SJCRH30 (cell line): ENCODE results near the gene TRIM65. TPM values are rescaled to one million over a fixed set of nuclear protein-coding genes. Genes with fewer than 3 reads are reported as not detected.
A peak's percentile ranks its signal among the peaks of the same experiment; 100 is the strongest.
"Not testable (repeated sequence)": the region's sequence is repeated elsewhere in the genome, so short reads cannot be mapped to it uniquely, and the experiment has no call there.

Experiments used
- DNase-seq, 2 experiments: peaks; one replicate each; pipeline ENCODE4 v3.0.0-alpha.2; 2015 to 2020
- H3K27ac ChIP-seq: fragments of 250-450 bp; sonication (Bioruptor Pico); 2 replicates; pipeline ENCODE4 v1.5.1; 2020; ENCODE audit warnings: mild to moderate bottlenecking, moderate library complexity
- H3K27me3 ChIP-seq: fragments of 250-450 bp; sonication (Bioruptor Pico); 2 replicates; pipeline ENCODE4 v1.5.1; 2020; ENCODE audit warnings: mild to moderate bottlenecking, moderate library complexity
- H3K36me3 ChIP-seq: fragments of 250-450 bp; sonication (Bioruptor Pico); 2 replicates; pipeline ENCODE4 v1.5.1; 2020; ENCODE audit warnings: mild to moderate bottlenecking, moderate library complexity
- H3K4me1 ChIP-seq: fragments of 250-450 bp; sonication (Bioruptor Pico); 2 replicates; pipeline ENCODE4 v1.5.1; 2020; ENCODE audit warnings: mild to moderate bottlenecking, moderate library complexity
- H3K4me3 ChIP-seq: fragments of 250-450 bp; sonication (Bioruptor Pico); 2 replicates; pipeline ENCODE4 v1.5.1; 2020; ENCODE audit warnings: mild to moderate bottlenecking, moderate library complexity
- H3K9me3 ChIP-seq: fragments of 250-450 bp; sonication (Bioruptor Pico); replicated peaks from 2 replicates; pipeline ENCODE4 v1.5.1; 2020; ENCODE audit warnings: mild to moderate bottlenecking, moderate library complexity
- total RNA-seq: library from RNA; depleted of rRNA; stranded (reverse); fragments of >200 nt; shearing (Covaris generic); gene quantifications from 2 replicates; pipeline ENCODE4 v1.2.3, GENCODE V29; 2014

Gene TRIM65
- total RNA-seq, 1 experiment from 2014 or later, result 7.9 TPM

DNA sequence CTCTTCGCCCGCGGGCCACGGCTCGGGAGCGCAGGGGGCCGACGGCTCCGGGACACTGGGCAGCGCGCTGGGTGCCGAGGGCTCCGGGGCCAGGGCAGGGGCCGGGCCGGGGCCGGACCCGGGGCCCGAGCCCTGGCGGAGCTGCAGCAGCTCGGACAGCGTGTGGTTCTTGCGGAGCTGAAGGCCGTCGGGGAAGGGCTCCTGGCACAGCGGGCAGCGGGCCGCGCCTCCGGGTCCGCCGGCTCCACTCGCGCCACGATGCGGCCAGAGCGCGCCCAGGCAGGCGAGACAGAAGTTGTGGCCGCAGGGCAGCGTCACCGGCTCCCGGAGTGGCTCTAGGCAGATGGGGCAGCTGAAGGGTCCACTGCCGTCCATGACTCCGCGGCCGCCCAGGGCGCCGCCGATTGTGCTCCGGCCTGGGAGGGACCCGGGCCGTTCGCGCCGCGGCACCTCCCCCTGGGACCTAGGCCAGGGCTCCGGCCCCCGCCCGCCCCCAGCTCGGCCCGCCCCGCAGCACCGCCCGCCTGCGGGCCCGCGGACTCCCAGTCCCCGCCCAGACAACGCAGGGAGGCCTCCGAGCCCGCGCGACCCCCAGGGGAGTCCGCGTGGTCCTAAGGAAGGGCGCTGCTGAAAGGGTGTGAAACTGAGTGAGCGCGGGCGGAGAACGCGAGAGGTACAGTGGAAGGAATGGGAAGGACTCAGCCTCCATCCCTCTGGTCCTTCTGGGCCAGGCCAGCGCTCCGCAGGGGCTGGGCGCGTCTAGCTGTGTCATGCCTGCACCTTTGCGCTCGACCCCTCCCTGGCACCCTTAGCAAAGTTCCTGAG is 18.4 kb downstream of the TRIM65 start, which contains the start of gene TRIM47:
Gene TRIM47, minus strand, starts transcription at position 408 of the 825 bp plus-strand sequence. Its CDS starts 33 bp downstream, at position 375.
- Histone ChIP-seq H3K36me3 (no peaks in the 10 kb centered on the region), H3K9me3 (no peaks in the 10 kb centered on the region), H3K4me1 (peaks cover 21% of the 10 kb centered on the region), H3K27me3 (no peaks in the 10 kb centered on the region), H3K27ac (peak within 1 kb of the TSS; percentile 66), H3K4me3 (peak within 1 kb of the TSS; percentile 55)
- peak; percentile 65 to 66 for DNase-seq

DNA sequence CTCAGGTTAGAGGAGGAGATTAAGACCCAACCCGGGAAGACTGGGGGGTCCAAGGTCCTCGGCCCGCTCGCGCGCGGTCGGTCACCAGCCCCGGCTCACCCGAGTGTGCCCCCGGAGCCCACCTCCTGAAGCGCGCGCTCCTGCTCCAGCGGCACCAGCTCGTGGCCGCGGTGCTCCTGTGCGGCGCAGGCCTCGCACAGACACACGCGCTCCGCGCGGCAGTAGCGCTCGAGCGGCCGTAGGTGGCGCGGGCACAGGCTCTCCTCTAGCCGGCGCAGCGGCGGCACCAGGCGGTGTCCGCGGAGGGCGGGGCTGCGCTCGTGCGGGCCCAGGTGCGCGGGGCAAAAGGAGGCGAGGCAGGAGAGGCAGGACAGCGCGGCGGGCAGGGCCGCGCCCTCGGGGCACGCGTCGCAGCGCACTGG is 19.0 kb downstream of the TRIM65 start:
- Histone ChIP-seq H3K27ac (peak overlapping the region; percentile 66), H3K36me3 (no peaks in the 10 kb centered on the region), H3K27me3 (no peaks in the 10 kb centered on the region), H3K4me1 (peaks cover 26% of the 10 kb centered on the region), H3K4me3 (peak overlapping the region; percentile 55), H3K9me3 (no peaks in the 10 kb centered on the region)
- peak; percentile 66 to 73 for DNase-seq

DNA sequence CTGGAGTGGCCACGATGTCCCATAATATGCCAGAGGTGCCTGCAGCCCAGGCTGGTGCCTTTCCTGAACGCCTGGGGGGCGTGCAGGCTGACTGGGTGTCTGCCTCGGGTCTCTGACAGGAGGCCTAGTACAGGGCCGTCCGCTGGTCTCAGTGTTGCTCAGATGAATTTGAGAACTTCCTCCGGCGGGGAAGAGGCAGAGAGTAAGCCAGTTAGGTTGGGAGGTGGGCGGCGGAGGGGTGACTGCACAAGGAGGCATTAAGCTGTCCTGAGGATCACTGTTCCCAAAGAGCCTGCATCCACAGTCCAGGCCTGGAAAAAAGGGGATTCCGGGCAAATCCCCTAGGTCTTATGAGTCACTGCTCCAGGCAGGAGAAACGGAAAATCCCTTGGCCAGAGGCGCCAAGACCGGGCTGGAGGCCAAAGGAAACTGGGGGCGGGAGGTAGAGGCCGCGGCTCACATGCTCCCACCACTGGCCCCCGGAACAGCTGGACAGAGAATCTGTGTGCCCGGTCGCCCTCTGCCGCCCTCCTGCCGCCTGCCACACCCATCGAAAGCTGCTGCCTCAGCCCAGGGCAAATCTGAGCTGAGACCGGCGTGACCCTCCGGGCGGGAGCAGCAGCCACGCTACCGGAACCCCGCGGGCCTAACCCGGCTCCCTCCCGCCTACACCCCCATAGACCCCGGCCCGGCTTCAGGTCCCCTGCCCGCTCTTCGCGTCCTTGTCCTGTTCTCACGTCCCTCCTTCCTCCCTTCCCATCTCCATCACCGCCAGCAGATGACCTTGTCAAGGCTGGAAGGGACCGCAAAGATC is 19.6 kb downstream of the TRIM65 start:
- Histone ChIP-seq H3K36me3 (no peaks in the 10 kb centered on the region), H3K27ac (peak overlapping the region; percentile 66), H3K27me3 (no peaks in the 10 kb centered on the region), H3K9me3 (no peaks in the 10 kb centered on the region), H3K4me1 (peaks cover 31% of the 10 kb centered on the region), H3K4me3 (peak overlapping the region; percentile 55)
- peak; percentile 98 for DNase-seq

DNA sequence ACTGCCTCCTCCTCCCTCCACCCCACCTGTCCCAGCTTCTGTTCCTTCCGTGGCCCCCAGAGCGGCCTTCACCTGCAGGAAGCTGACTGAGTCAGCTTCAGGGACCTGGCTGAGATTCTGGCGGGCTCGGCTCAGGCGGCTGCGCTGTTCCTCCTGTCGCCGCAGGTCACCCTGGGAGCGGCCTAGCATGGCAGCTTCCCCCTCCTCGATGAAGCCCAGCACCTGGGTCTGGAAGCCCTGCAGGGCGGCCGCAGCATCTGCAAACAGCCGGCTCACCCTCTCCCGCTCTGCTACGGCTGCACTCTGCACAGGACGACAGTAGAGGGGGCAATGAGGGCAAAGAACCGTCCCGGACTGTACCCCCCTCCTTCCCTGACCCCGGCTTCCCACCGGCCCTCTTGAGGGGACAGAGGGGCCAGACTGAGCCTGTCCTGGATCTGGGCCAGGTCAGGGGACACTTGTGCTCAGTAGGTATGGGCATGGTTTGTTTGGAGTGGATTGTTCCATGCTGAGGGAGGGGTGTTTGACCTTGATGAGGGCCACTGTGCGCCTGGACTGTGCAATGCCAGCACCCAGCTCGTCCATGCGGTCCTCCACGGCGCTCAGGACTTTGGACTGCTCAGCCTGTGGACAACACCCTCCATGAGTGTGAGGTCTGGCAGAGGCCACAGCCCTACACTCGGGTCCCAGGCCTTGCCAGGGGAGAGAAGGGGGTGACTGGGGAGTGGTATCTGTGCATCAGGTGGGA is 20.4 kb downstream of the TRIM65 start:
- Histone ChIP-seq H3K4me1 (peaks cover 31% of the 10 kb centered on the region), H3K4me3 (peak overlapping the region; percentile 55), H3K27ac (peak overlapping the region; percentile 66; the same call in 1 of the 2 replicates), H3K9me3 (no peaks in the 10 kb centered on the region), H3K27me3 (no peaks in the 10 kb centered on the region), H3K36me3 (no peaks in the 10 kb centered on the region)
- DNase-seq, result peak; percentile 60 to 61

DNA sequence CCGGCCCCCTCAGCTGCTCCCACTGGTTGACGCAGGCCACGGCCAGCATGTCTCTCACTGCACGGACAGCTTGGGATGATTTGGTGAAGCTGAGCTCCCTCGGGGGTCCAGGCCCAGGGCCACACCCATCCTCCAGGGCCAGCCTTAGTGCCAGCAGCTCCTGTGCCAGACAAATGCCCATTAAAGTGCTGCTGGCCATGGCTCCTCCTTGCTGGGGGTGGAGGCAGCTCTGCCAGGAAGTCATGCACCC is 20.9 kb downstream of the TRIM65 start:
- H3K9me3 ChIP-seq, result no peaks in the 10 kb centered on the region
- H3K4me3 ChIP-seq, result peak overlapping the region; percentile 55
- DNase-seq, result no peak
- H3K36me3 ChIP-seq, result no peaks in the 10 kb centered on the region
- no peak overlapping the region; the same call in 1 of the 2 replicates for H3K27ac ChIP-seq
- H3K27me3 ChIP-seq, result no peaks in the 10 kb centered on the region
- peaks cover 31% of the 10 kb centered on the region for H3K4me1 ChIP-seq

DNA sequence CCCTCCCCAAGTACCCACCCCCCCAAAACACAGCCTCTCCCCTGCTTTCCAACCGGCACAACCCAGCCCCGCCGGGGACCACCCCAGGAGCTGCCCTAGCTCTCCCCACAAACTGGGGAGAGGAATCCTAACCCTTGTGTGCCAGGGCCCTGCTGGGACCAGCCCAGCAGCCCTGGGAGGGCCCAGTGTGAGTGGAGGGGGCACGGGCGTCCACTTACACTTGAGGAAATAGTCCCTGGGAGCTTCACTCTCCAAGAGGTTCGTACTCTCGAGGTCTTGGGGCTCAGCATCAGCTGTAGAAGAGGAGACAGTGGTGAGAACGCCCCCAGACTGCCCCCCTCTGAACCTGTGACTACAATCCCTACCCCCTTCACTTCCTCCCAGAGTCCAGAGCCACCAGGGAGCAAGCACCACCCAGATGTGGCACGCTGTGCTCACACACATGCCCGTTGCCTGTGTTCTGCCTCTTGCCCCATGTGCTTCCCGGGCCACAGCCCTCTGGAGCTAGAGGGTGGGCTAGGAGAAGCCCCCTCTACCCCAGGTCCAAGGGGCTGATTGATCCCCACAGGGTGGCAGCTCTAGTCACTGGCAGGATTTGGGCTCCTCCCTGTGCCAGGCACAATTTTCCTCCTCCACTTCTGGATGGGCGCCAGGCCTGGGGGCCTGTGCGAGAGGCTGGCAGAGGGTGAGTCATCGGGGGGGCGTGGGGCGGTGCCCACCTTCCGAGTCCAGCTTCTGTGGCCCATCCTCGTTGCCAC is 21.4 kb downstream of the TRIM65 start:
- no peak for DNase-seq
- Histone ChIP-seq H3K9me3 (no peaks in the 10 kb centered on the region), H3K36me3 (no peaks in the 10 kb centered on the region), H3K27ac (no peak overlapping the region; the same call in 1 of the 2 replicates), H3K27me3 (no peaks in the 10 kb centered on the region), H3K4me3 (no peak overlapping the region; the same call in 1 of the 2 replicates), H3K4me1 (peaks cover 31% of the 10 kb centered on the region)

DNA sequence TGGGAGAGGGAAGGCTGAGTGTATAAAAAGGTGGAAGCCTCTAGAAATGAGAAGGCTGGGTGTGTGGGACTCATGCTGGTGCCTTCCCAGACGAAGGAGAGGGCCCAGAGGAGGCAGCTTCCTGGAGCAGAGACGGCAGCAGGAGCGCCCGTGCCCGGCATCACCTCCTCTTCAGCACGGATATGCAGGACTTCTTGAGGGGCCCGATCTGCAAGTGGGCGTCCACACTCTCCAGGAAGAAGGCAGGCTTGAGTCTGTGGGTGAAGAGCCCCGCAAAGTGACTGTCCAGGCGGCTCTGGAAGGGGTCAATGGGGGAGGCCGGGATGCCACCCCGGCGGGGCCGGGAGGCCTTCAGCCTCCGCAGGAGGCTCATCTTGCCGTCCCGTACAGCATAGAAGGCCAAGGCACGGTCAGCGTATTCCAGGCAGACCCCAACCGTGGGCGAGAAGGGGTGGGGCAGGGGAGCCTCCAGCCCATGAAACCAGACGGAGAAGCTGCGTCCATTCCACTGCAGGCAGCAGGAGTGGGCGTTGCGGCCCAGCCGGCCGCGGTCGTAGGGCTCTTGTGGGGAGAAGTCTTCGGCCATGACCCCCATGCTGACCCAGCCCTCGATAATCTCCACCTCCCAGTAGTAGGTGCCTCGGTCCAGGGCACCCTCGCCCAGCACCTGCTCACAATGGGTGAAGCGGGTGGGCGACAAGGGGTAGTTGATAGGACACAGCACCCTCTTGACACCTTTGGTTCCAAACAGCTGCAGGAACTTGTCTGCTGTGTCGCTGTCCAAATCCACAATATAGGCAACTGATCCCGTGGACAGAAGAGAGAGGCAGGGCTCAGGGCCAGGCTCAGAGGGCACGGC is 22.2 kb downstream of the TRIM65 start:
- H3K27me3 ChIP-seq, result no peaks in the 10 kb centered on the region
- H3K36me3 ChIP-seq, result no peaks in the 10 kb centered on the region
- no peak overlapping the region for H3K4me3 ChIP-seq
- DNase-seq, result no peak
- no peaks in the 10 kb centered on the region for H3K9me3 ChIP-seq
- H3K4me1 ChIP-seq, result peaks cover 37% of the 10 kb centered on the region
- no peak overlapping the region for H3K27ac ChIP-seq

DNA sequence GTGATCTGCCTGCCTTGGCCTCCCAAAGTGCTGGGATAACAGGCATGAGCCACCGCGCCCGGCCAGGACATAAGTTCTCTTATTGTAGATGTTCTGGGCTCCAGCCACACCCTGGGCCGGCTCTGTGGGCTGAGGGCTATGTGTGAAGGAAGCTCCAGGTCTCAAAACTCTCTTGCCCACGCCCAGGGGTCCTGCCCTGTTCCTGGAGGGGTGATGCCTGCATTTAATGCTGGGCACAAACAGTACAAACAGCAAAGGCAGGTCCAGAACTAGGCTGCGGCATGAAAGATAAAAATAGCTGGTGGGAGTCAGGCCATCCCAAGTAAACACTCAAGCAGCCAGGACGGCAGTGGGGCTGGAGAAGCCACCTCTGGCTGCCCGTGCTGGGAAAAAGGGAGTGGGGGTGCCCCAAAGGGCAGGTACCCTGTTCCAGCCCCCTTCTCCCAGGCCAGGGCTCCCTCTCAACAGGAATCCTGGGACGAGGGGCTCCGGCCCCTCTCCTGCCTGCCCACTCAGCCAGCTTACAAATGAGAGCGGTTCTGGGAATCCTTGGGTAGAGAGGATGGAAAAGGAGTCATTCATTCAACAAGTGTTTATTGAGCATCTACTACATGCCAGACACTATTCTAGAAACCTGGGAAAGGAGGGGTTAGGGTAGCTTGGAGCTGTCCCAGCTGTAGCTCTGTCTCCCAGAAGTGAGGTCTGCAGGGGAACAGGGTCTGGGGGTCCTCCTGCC is 23.0 kb downstream of the TRIM65 start:
- Histone ChIP-seq H3K27ac (no peak overlapping the region), H3K36me3 (no peaks in the 10 kb centered on the region), H3K9me3 (no peaks in the 10 kb centered on the region), H3K4me3 (no peak overlapping the region), H3K4me1 (peaks cover 42% of the 10 kb centered on the region), H3K27me3 (no peaks in the 10 kb centered on the region)
- no peak for DNase-seq

DNA sequence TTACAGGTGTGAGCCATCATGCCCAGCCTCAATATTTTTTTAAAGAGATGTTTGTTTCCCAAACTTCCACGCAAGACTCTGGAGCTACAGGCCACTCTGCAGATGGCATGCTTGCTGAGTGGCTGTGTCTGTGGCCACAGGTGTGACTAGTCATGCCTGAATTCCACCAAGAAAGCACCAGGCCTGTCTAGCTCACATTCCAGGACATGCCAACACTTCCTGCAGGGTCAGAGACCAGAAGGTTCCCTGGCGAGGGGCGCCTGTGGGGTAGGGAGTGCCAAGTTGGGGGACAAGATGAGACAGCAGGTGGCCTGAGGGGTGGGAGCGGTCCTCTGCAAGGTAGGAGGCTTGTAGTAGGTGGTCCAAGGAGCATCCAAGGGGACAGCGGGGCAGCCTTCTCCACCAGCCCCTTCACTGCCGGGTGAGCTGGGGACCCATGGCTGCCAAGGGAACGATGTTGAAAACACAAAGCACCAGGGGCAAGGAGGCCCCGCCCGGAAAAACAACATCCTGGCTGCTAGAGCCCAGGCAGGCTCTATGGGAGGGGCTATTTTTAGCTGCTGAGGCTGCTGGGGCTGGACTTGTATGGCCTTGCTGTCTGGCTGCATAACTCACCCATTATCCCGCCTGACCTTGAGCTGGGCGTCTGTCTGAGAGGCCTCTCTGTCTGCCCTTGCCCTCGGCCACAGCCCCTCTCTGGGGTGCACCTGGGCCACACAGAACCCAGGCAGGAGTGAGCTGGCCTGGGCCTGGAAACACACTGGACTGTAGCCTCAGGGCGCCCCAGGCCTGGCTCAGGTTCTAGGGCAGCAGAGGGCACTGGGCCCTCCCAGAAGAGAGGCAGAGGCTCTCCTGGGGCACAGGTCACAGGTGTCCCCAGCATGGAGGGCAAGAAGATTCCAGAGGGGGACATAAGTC is 24.1 kb downstream of the TRIM65 start:
- DNase-seq, result peak; percentile 84
- Histone ChIP-seq H3K4me1 (peaks cover 43% of the 10 kb centered on the region), H3K4me3 (no peak overlapping the region), H3K27ac (peak overlapping the region; percentile 40), H3K9me3 (no peaks in the 10 kb centered on the region), H3K36me3 (no peaks in the 10 kb centered on the region), H3K27me3 (no peaks in the 10 kb centered on the region)

DNA sequence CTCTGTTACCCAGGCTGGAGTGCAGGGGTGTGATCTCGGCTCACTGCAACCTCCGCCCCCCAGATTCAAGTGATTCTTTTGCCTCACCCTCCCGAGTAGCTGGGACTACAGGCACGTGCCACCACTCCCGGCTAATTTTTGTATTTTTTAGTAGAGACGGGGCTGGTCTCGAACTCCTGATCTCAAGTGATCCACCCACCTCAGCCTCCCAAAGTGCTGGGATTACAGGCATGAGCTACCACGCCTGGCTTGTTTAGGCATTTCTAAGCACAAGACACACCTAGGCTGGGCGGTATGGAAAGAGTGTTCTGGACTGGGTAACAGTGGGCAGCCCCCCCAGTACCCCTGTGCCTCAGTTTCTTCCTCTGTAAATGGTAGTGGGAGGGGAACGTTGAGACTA is 26.5 kb downstream of the TRIM65 start:
- peak overlapping the region; percentile 58 for H3K27ac ChIP-seq

DNA sequence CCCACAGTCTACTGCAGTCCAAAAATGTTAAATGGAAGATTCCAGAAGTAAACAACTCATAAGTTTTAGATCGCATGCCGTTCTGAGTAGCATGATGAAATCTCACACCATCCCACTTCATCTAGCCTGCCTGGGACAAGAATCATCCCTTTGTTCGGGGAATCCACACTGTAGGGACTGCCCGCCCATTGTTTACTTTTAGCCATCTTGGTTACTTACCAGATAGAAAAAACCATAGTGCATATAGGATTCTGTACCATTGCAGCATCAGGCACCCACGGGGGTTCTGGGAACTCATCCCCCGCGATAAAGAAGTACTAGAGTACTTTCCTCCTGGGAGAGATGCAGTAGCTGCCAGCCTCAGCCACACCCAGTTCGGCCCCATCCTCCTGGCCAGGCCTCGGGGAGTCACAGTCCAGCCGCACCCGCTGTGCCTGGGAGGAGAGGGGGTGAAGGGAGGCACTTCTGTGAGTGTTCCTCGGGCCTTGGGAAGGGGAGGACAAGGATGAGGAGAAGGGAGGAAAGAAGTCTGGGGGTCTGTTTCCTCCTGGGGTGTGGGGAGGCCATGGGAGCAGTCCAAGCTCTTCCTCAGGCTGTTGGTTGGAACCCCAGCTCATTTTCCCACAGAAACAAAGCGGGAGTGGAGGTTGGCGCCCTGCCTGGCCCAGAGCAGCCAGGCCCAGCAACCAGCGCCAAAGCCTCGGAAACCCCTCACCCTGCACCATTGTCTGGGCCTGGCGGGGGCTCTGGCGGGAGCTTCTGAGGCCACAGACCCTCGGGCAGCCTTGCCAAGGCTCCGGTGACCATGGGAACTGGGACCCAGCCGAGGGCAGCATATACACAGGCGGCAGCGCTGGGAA is 27.2 kb downstream of the TRIM65 start:
- H3K27ac ChIP-seq, result peak overlapping the region; percentile 58
- peak; percentile 68 to 83 for DNase-seq

More for the DNA sequence above, 26.5 kb downstream of the TRIM65 start:
- H3K9me3 ChIP-seq, DNase-seq, H3K4me3 ChIP-seq, H3K27me3 ChIP-seq, H3K36me3 ChIP-seq: not testable (repeated sequence)
- H3K4me1 ChIP-seq, result peaks cover 28% of the 10 kb centered on the region

More for the DNA sequence above, 27.2 kb downstream of the TRIM65 start:
- peak overlapping the region; percentile 32 for H3K4me3 ChIP-seq
- H3K4me1 ChIP-seq, result peaks cover 34% of the 10 kb centered on the region
- H3K27me3 ChIP-seq, result no peaks in the 10 kb centered on the region
- no peaks in the 10 kb centered on the region for H3K36me3 ChIP-seq
- H3K9me3 ChIP-seq, result no peaks in the 10 kb centered on the region
